Activated CD4-positive, alpha-beta memory T cell treated with anti-CD3 and anti-CD28 coated beads, Interleukin-2, amount 10 ng/mL, durations not matched to agents 7 days and 5 days (primary cell): Measurements from ENCODE around the gene SSTR5. TPM values are rescaled to one million over a fixed set of nuclear protein-coding genes. Genes with fewer than 3 reads are reported as not detected.
"Not testable (repeated sequence)": the region's sequence is repeated elsewhere in the genome, so short reads cannot be mapped to it uniquely, and the experiment has no call there.

Experiments used
- CTCF ChIA-PET: fragments of 350-600 bp; sonication (Branson Sonifier 250); formaldehyde crosslinking; loops from one replicate; lab custom pipeline; 2021; ENCODE audit warnings: antibody characterized with exemption, inconsistent platforms; lab: Charles Lee
- POLR2A ChIA-PET: fragments of 350-600 bp; sonication (Branson Sonifier 250); formaldehyde crosslinking; loops from one replicate; lab custom pipeline; 2021; ENCODE audit warnings: antibody characterized with exemption; lab: Charles Lee
- DNase-seq: peaks from one replicate; pipeline ENCODE4 v3.0.0-alpha.2; 2020
- H3K27ac Mint-ChIP-seq: one replicate; pipeline ENCODE4 v1.8.0; 2021; ENCODE audit warnings: mild to moderate bottlenecking, mixed read lengths
- H3K27me3 Mint-ChIP-seq: one replicate; pipeline ENCODE4 v1.8.0; 2021; ENCODE audit warnings: mixed read lengths
- H3K36me3 Mint-ChIP-seq: one replicate; pipeline ENCODE4 v1.8.0; 2021; ENCODE audit warnings: low read depth, mixed read lengths
- H3K4me1 Mint-ChIP-seq: one replicate; pipeline ENCODE4 v1.8.0; 2021; ENCODE audit warnings: mixed read lengths
- H3K4me3 Mint-ChIP-seq: one replicate; pipeline ENCODE4 v1.8.0; 2021; ENCODE audit warnings: mild to moderate bottlenecking, mixed read lengths
- H3K9me3 Mint-ChIP-seq: one replicate; pipeline ENCODE4 v1.8.0; 2021; ENCODE audit warnings: mixed read lengths
- total RNA-seq, 2 experiments: library from RNA; stranded (reverse); gene quantifications; one replicate each; pipeline ENCODE4 v1.2.3, GENCODE V29; 2021

SSTR5 gene
- not detected for total RNA-seq

DNA sequence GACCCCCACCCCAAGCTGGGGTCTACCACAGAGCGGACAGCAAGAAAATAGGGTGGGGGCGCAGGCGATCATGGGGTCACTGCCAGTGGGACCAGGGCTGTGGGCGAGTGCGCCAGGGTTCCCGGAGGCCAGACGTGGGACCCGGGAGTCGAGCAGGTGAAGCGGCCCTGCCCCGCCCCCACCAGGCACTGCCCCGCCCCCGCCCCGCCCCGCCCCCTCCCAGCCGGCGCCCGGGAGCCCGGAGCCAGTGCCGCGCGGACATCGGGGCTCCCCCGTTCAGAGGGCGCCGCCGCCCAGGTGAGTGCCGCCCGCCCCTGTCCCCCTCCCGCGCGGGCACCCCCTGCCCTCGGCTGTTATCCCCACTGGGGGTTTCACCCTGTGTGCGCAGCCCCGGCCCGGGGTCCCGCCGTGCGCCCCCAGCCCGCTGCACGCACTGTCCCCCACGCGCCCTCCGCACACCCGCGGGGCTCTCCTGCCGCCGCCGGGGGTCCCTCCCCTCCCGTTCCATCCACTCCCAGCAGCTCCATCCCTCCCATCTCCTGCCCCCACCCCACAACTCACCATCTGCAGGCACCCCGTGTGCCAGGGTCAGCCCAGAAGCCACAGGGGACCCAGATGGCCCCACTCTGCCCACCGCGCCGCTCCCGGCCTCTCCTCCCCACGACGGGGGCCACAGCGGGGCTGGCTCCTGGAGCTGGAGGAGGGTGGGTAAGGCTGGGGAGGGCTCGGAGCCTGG, at the start of gene SSTR5:
SSTR5 (plus strand) TSS at position 222 of the 736 bp plus-strand sequence. CDS start 6,122 bp downstream, outside the sequence.
- Mint-ChIP-seq H3K27me3 (peaks cover 7% of the 10 kb centered on the region), H3K27ac (no peak within 1 kb of the TSS), H3K4me3 (no peak within 1 kb of the TSS), H3K4me1 (peaks cover under 1% of the 10 kb centered on the region), H3K36me3 (peaks cover 2% of the 10 kb centered on the region), H3K9me3 (no peaks in the 10 kb centered on the region)
- POLR2A ChIA-PET = no interaction called here
- DNase-seq = no peak
- CTCF ChIA-PET = no interaction called here

- H3K27me3 Mint-ChIP-seq = no peaks in the 10 kb centered on the region
- no peaks in the 10 kb centered on the region for H3K36me3 Mint-ChIP-seq
- no peak for DNase-seq
- POLR2A ChIA-PET = no interaction called here
- H3K4me3 Mint-ChIP-seq = no peak overlapping the region
- H3K4me1 Mint-ChIP-seq = no peaks in the 10 kb centered on the region
- CTCF ChIA-PET = no interaction called here
- H3K27ac Mint-ChIP-seq = no peak overlapping the region
- H3K9me3 Mint-ChIP-seq = no peaks in the 10 kb centered on the region
Observed at GRCh38 chr16:1024138-1024537, 48.4 kb upstream of the SSTR5 start.

DNA sequence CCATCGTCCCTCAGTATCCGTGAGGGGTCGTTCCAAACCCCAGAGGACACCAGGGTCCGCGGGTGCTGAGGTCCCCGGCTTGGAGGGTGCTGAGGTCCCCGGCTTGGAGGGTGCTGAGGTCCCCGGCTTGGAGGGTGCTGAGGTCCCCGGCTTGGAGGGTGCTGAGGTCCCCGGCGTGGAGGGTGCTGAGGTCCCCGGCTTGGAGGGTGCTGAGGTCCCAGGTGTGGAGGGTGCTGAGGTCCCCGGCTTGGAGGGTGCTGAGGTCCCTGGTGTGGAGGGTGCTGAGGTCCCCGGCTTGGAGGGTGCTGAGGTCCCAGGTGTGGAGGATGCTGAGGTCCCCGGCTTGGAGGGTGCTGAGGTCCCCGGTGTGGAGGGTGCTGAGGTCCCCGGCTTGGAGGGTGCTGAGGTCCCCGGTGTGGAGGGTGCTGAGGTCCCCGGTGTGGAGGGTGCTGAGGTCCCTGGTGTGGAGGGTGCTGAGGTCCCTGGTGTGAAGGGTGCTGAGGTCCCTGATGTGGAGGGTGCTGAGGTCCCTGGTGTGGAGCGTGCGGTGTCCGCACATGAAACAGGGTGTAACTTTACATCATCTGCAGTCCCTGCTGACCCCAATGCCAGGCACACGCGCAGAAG, 47.3 kb upstream of the SSTR5 start:
- POLR2A ChIA-PET, H3K36me3 Mint-ChIP-seq, H3K27me3 Mint-ChIP-seq, CTCF ChIA-PET, H3K4me3 Mint-ChIP-seq, H3K4me1 Mint-ChIP-seq, H3K9me3 Mint-ChIP-seq, H3K27ac Mint-ChIP-seq: not testable (repeated sequence)
- peak; percentile 25 for DNase-seq

- Mint-ChIP-seq H3K36me3 (no peaks in the 10 kb centered on the region), H3K27me3 (peaks cover 3% of the 10 kb centered on the region), H3K4me1 (no peaks in the 10 kb centered on the region), H3K27ac (no peak overlapping the region), H3K9me3 (no peaks in the 10 kb centered on the region), H3K4me3 (no peak overlapping the region)
- ChIA-PET CTCF (no interaction called here), POLR2A (no interaction called here)
- DNase-seq = no peak
Observed at GRCh38 chr16:1026057-1026783, 46.3 kb upstream of the SSTR5 start.

GRCh38 chr16:1026784-1027500, 45.6 kb upstream of the SSTR5 start:
- POLR2A ChIA-PET = no interaction called here
- Mint-ChIP-seq H3K36me3 (no peaks in the 10 kb centered on the region), H3K9me3 (no peaks in the 10 kb centered on the region), H3K27me3 (peaks cover 3% of the 10 kb centered on the region), H3K27ac (no peak overlapping the region), H3K4me3 (no peak overlapping the region), H3K4me1 (no peaks in the 10 kb centered on the region)
- CTCF ChIA-PET = no interaction called here
- no peak for DNase-seq

GRCh38 chr16:1027501-1027815, 45.1 kb upstream of the SSTR5 start:
- CTCF ChIA-PET = no interaction called here
- H3K36me3 Mint-ChIP-seq = no peaks in the 10 kb centered on the region
- no peak overlapping the region for H3K4me3 Mint-ChIP-seq
- POLR2A ChIA-PET = no interaction called here
- H3K27me3 Mint-ChIP-seq = peaks cover 3% of the 10 kb centered on the region
- no peaks in the 10 kb centered on the region for H3K4me1 Mint-ChIP-seq
- no peaks in the 10 kb centered on the region for H3K9me3 Mint-ChIP-seq
- no peak for DNase-seq
- H3K27ac Mint-ChIP-seq = no peak overlapping the region

- Mint-ChIP-seq H3K4me1 (no peaks in the 10 kb centered on the region), H3K36me3 (no peaks in the 10 kb centered on the region), H3K27ac (no peak overlapping the region), H3K27me3 (peaks cover 3% of the 10 kb centered on the region), H3K4me3 (no peak overlapping the region), H3K9me3 (no peaks in the 10 kb centered on the region)
- ChIA-PET POLR2A (no interaction called here), CTCF (no interaction called here)
- no peak for DNase-seq
Observed at GRCh38 chr16:1028056-1028455, 44.5 kb upstream of the SSTR5 start.

DNA sequence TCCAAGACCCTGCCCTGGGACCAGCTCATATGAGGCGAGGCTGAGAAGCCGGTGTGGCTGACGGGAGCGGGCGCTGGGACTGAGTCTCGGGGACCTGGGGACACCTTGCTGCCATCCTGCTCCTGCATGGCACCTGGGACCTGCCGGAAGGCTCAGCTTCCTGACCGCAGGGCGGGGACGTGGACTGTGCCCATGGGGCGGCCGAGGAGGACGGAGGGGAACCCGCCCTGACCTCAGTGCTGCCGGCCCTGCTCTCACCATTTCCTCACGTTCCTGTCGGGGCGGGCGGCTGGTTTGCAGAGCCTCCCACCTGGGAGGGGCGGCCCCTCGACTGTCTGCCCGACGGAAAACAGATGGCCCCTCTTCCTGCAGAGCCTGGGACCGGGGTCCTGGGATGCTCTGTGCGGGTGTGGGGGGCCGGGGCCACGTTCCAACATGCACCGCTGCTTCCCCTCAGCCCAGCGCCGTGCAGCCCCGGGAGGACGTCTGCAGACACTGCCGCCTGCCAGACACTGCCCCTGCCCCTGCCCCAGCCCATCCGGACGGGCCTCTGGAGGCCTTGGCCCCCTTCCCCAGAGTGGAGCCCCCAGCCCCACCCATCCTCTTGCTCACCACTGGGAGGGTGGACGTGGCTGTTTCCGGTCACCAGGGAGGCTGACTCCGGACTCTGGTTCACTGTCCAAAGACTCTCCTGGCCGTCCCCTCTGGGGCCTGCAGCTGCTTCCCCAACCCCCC, 43.9 kb upstream of the SSTR5 start:
- ChIA-PET CTCF (no interaction called here), POLR2A (no interaction called here)
- Mint-ChIP-seq H3K4me1 (no peaks in the 10 kb centered on the region), H3K36me3 (no peaks in the 10 kb centered on the region), H3K27ac (no peak overlapping the region), H3K4me3 (no peak overlapping the region), H3K27me3 (peaks cover 3% of the 10 kb centered on the region), H3K9me3 (no peaks in the 10 kb centered on the region)
- DNase-seq = no peak

- Mint-ChIP-seq H3K4me3 (no peak overlapping the region), H3K27me3 (peaks cover 3% of the 10 kb centered on the region), H3K4me1 (no peaks in the 10 kb centered on the region), H3K27ac (no peak overlapping the region), H3K36me3 (no peaks in the 10 kb centered on the region), H3K9me3 (no peaks in the 10 kb centered on the region)
- POLR2A ChIA-PET = no interaction called here
- CTCF ChIA-PET = no interaction called here
- no peak for DNase-seq
Observed at GRCh38 chr16:1029259-1029545, 43.3 kb upstream of the SSTR5 start.

GRCh38 chr16:1030473-1030901, 42.1 kb upstream of the SSTR5 start:
- no peak for DNase-seq
- Mint-ChIP-seq H3K36me3 (no peaks in the 10 kb centered on the region), H3K4me3 (no peak overlapping the region), H3K4me1 (no peaks in the 10 kb centered on the region), H3K27me3 (peaks cover 3% of the 10 kb centered on the region), H3K27ac (no peak overlapping the region), H3K9me3 (no peaks in the 10 kb centered on the region)
- POLR2A ChIA-PET = no interaction called here
- CTCF ChIA-PET = no interaction called here

- ChIA-PET POLR2A (no interaction called here), CTCF (no interaction called here)
- DNase-seq = no peak
- Mint-ChIP-seq H3K27ac (no peak overlapping the region), H3K27me3 (peaks cover 3% of the 10 kb centered on the region), H3K4me1 (no peaks in the 10 kb centered on the region), H3K9me3 (no peaks in the 10 kb centered on the region), H3K36me3 (no peaks in the 10 kb centered on the region), H3K4me3 (no peak overlapping the region)
Observed at GRCh38 chr16:1031666-1032065, 40.9 kb upstream of the SSTR5 start.

DNA sequence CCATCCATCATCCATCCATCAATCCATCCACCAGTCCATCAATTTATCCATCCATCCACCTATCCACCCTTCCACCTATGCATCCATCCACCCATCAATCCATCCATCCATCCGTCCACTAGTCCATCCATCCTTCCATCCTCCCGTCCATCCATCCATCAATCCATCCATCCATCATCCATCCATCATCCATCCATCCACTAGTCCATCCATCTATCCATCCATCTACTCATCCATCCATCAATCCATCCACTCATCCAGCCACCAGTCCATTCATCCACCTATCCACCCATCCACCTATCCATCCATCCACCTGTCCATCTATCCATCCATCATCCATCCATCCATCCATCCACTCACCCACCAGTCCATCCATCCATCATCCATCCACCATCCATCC, 39.9 kb upstream of the SSTR5 start:
- ChIA-PET POLR2A (no interaction called here), CTCF (no interaction called here)
- no peaks in the 10 kb centered on the region for H3K9me3 Mint-ChIP-seq
- peaks cover 3% of the 10 kb centered on the region for H3K27me3 Mint-ChIP-seq
- no peak overlapping the region for H3K4me3 Mint-ChIP-seq
- H3K27ac Mint-ChIP-seq = no peak overlapping the region
- no peaks in the 10 kb centered on the region for H3K4me1 Mint-ChIP-seq
- no peaks in the 10 kb centered on the region for H3K36me3 Mint-ChIP-seq
- no peak for DNase-seq

DNA sequence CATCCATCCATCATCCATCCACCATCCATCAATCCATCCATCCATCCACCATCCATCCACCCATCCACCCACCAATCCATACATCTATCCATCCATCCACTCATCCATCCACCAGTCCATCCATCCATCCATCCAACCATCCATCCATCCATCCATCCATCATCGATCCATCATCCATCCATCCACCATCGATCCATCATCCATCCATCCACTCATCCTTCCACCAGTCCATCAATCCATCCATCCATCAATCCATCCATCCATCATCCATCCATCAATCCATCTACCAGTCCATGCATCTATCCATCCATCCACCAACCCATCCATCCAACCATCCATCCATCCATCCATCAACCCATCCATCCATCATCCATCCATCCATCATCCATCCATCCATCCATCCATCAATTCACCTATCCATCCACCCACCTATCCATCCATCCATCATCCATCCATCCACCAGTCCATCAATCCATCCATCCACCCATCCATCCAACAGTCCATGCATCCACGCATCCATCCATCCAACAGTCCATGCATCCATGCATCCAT, 39.3 kb upstream of the SSTR5 start:
- no peaks in the 10 kb centered on the region for H3K36me3 Mint-ChIP-seq
- no peaks in the 10 kb centered on the region for H3K9me3 Mint-ChIP-seq
- DNase-seq = no peak
- CTCF ChIA-PET = no interaction called here
- POLR2A ChIA-PET = no interaction called here
- H3K4me3 Mint-ChIP-seq = no peak overlapping the region
- H3K27ac Mint-ChIP-seq = no peak overlapping the region
- peaks cover 3% of the 10 kb centered on the region for H3K27me3 Mint-ChIP-seq
- no peaks in the 10 kb centered on the region for H3K4me1 Mint-ChIP-seq
